ENCODE results near the gene FRK. TPM values are rescaled to one million over a fixed set of nuclear protein-coding genes. Genes with fewer than 3 reads are reported as not detected.

FRK gene
- polyA plus RNA-seq, 4 donors, result 2.9 to 11.2 (median 5.8) TPM

- Histone ChIP-seq H3K4me1 (ENCODE audit: control insufficient read depth in 3 of 3, insufficient read depth in 2 of 3, low read depth in 1 of 3, low read length in 2 of 3) (no peaks in the 10 kb centered on the region), H3K4me3 (ENCODE audit: low read depth in 1 of 3, low read length in 3 of 3) (no peak overlapping the region), H3K9me3 (ENCODE audit: control insufficient read depth in 2 of 2, insufficient read depth in 1 of 2, low read depth in 1 of 2, low read length in 1 of 2) (no peaks in the 10 kb centered on the region), H3K27me3 (ENCODE audit: control insufficient read depth in 3 of 3, insufficient read depth in 3 of 3, low read length in 3 of 3) (peaks cover 0 to 3% (median 0%) of the 10 kb centered on the region in 3 donors), H3K36me3 (ENCODE audit: control insufficient read depth in 3 of 3, insufficient read depth in 2 of 3, low read depth in 1 of 3, low read length in 3 of 3) (no peaks in the 10 kb centered on the region), H3K27ac (ENCODE audit: low read depth in 1 of 3, low read length in 2 of 3) (no peak overlapping the region)
- 75 to 86% (median 78%) methylated on average over 2 of the region's 2 CpGs for WGBS, 3 donors
- FAIRE-seq (no peak), DNase-seq (peak in 1 of 2 donors; percentile 6)
Measured at GRCh38 chr6:115902436-115902835, 158.3 kb downstream of the FRK start.

- no peak overlapping the region for H3K27ac ChIP-seq (ENCODE audit: low read depth in 1 of 3, low read length in 2 of 3)
- H3K9me3 ChIP-seq (ENCODE audit: control insufficient read depth in 2 of 2, insufficient read depth in 1 of 2, low read depth in 1 of 2, low read length in 1 of 2), result no peaks in the 10 kb centered on the region
- H3K27me3 ChIP-seq (ENCODE audit: control insufficient read depth in 3 of 3, insufficient read depth in 3 of 3, low read length in 3 of 3), result peaks cover 0 to 3% (median 0%) of the 10 kb centered on the region in 3 donors
- no peak for FAIRE-seq
- no peaks in the 10 kb centered on the region for H3K36me3 ChIP-seq (ENCODE audit: control insufficient read depth in 3 of 3, insufficient read depth in 2 of 3, low read depth in 1 of 3, low read length in 3 of 3)
- 55 to 75% (median 71%) methylated on average over 3 of the region's 3 CpGs for WGBS, 3 donors
- H3K4me3 ChIP-seq (ENCODE audit: low read depth in 1 of 3, low read length in 3 of 3), result no peak overlapping the region
- no peaks in the 10 kb centered on the region for H3K4me1 ChIP-seq (ENCODE audit: control insufficient read depth in 3 of 3, insufficient read depth in 2 of 3, low read depth in 1 of 3, low read length in 2 of 3)
- DNase-seq, result no peak
Measured at GRCh38 chr6:115901896-115902295, 158.8 kb downstream of the FRK start.

- Histone ChIP-seq H3K4me1 (ENCODE audit: control insufficient read depth in 3 of 3, insufficient read depth in 2 of 3, low read depth in 1 of 3, low read length in 2 of 3) (no peaks in the 10 kb centered on the region), H3K4me3 (ENCODE audit: low read depth in 1 of 3, low read length in 3 of 3) (no peak overlapping the region), H3K27me3 (ENCODE audit: control insufficient read depth in 3 of 3, insufficient read depth in 3 of 3, low read length in 3 of 3) (peaks cover 0 to 3% (median 0%) of the 10 kb centered on the region in 3 donors), H3K9me3 (ENCODE audit: control insufficient read depth in 2 of 2, insufficient read depth in 1 of 2, low read depth in 1 of 2, low read length in 1 of 2) (no peaks in the 10 kb centered on the region), H3K27ac (ENCODE audit: low read depth in 1 of 3, low read length in 2 of 3) (no peak overlapping the region), H3K36me3 (ENCODE audit: control insufficient read depth in 3 of 3, insufficient read depth in 2 of 3, low read depth in 1 of 3, low read length in 3 of 3) (no peaks in the 10 kb centered on the region)
- no peak for FAIRE-seq
- DNase-seq, result no peak
- WGBS, 3 donors, result 70 to 81% (median 76%) methylated on average over 4 of the region's 4 CpGs
Measured at GRCh38 chr6:115899730-115900282, 160.9 kb downstream of the FRK start.

GRCh38 chr6:115898246-115898645 is 162.4 kb downstream of the FRK start:
- Histone ChIP-seq H3K4me1 (ENCODE audit: control insufficient read depth in 3 of 3, insufficient read depth in 2 of 3, low read depth in 1 of 3, low read length in 2 of 3) (no peaks in the 10 kb centered on the region), H3K4me3 (ENCODE audit: low read depth in 1 of 3, low read length in 3 of 3) (no peak overlapping the region), H3K36me3 (ENCODE audit: control insufficient read depth in 3 of 3, insufficient read depth in 2 of 3, low read depth in 1 of 3, low read length in 3 of 3) (no peaks in the 10 kb centered on the region), H3K27me3 (ENCODE audit: control insufficient read depth in 3 of 3, insufficient read depth in 3 of 3, low read length in 3 of 3) (peaks cover 0 to 3% (median 0%) of the 10 kb centered on the region in 3 donors), H3K27ac (ENCODE audit: low read depth in 1 of 3, low read length in 2 of 3) (no peak overlapping the region), H3K9me3 (ENCODE audit: control insufficient read depth in 2 of 2, insufficient read depth in 1 of 2, low read depth in 1 of 2, low read length in 1 of 2) (no peaks in the 10 kb centered on the region)
- DNase-seq (no peak), FAIRE-seq (no peak)
- 15 to 50% (median 45%) methylated on average over 1 of the region's 1 CpG for WGBS, 3 donors

GRCh38 chr6:115896538-115897129 is 164.1 kb downstream of the FRK start:
- 56 to 69% (median 61%) methylated on average over 2 of the region's 2 CpGs for WGBS, 3 donors
- no peak overlapping the region for H3K4me3 ChIP-seq (ENCODE audit: low read depth in 1 of 3, low read length in 3 of 3)
- no peaks in the 10 kb centered on the region for H3K9me3 ChIP-seq (ENCODE audit: control insufficient read depth in 2 of 2, insufficient read depth in 1 of 2, low read depth in 1 of 2, low read length in 1 of 2)
- peak; percentile 32 to 45 for DNase-seq
- no peaks in the 10 kb centered on the region for H3K36me3 ChIP-seq (ENCODE audit: control insufficient read depth in 3 of 3, insufficient read depth in 2 of 3, low read depth in 1 of 3, low read length in 3 of 3)
- no peaks in the 10 kb centered on the region for H3K4me1 ChIP-seq (ENCODE audit: control insufficient read depth in 3 of 3, insufficient read depth in 2 of 3, low read depth in 1 of 3, low read length in 2 of 3)
- no peak overlapping the region for H3K27ac ChIP-seq (ENCODE audit: low read depth in 1 of 3, low read length in 2 of 3)
- H3K27me3 ChIP-seq (ENCODE audit: control insufficient read depth in 3 of 3, insufficient read depth in 3 of 3, low read length in 3 of 3), result no peaks in the 10 kb centered on the region
- FAIRE-seq, result no peak

- H3K9me3 ChIP-seq (ENCODE audit: control insufficient read depth in 2 of 2, insufficient read depth in 1 of 2, low read depth in 1 of 2, low read length in 1 of 2), result no peaks in the 10 kb centered on the region
- 54 to 76% (median 65%) methylated on average over 7 of the region's 7 CpGs for WGBS, 3 donors
- no peaks in the 10 kb centered on the region for H3K4me1 ChIP-seq (ENCODE audit: control insufficient read depth in 3 of 3, insufficient read depth in 2 of 3, low read depth in 1 of 3, low read length in 2 of 3)
- no peaks in the 10 kb centered on the region for H3K36me3 ChIP-seq (ENCODE audit: control insufficient read depth in 3 of 3, insufficient read depth in 2 of 3, low read depth in 1 of 3, low read length in 3 of 3)
- DNase-seq, result no peak
- H3K27ac ChIP-seq (ENCODE audit: low read depth in 1 of 3, low read length in 2 of 3), result no peak overlapping the region
- no peak for FAIRE-seq
- no peaks in the 10 kb centered on the region for H3K27me3 ChIP-seq (ENCODE audit: control insufficient read depth in 3 of 3, insufficient read depth in 3 of 3, low read length in 3 of 3)
- no peak overlapping the region for H3K4me3 ChIP-seq (ENCODE audit: low read depth in 1 of 3, low read length in 3 of 3)
Measured at GRCh38 chr6:115894426-115894992, 166.2 kb downstream of the FRK start.

GRCh38 chr6:115891750-115892149 is 168.9 kb downstream of the FRK start:
- no peak for DNase-seq
- Histone ChIP-seq H3K9me3 (ENCODE audit: control insufficient read depth in 2 of 2, insufficient read depth in 1 of 2, low read depth in 1 of 2, low read length in 1 of 2) (no peaks in the 10 kb centered on the region), H3K27ac (ENCODE audit: low read depth in 1 of 3, low read length in 2 of 3) (no peak overlapping the region), H3K4me1 (ENCODE audit: control insufficient read depth in 3 of 3, insufficient read depth in 2 of 3, low read depth in 1 of 3, low read length in 2 of 3) (no peaks in the 10 kb centered on the region), H3K36me3 (ENCODE audit: control insufficient read depth in 3 of 3, insufficient read depth in 2 of 3, low read depth in 1 of 3, low read length in 3 of 3) (no peaks in the 10 kb centered on the region), H3K4me3 (ENCODE audit: low read depth in 1 of 3, low read length in 3 of 3) (no peak overlapping the region), H3K27me3 (ENCODE audit: control insufficient read depth in 3 of 3, insufficient read depth in 3 of 3, low read length in 3 of 3) (no peaks in the 10 kb centered on the region)
- no peak for FAIRE-seq
- 46 to 63% (median 47%) methylated on average over 2 of the region's 2 CpGs for whole genome bisulfite sequencing, 3 donors

- Histone ChIP-seq H3K36me3 (ENCODE audit: control insufficient read depth in 3 of 3, insufficient read depth in 2 of 3, low read depth in 1 of 3, low read length in 3 of 3) (no peaks in the 10 kb centered on the region), H3K4me1 (ENCODE audit: control insufficient read depth in 3 of 3, insufficient read depth in 2 of 3, low read depth in 1 of 3, low read length in 2 of 3) (no peaks in the 10 kb centered on the region), H3K9me3 (ENCODE audit: control insufficient read depth in 2 of 2, insufficient read depth in 1 of 2, low read depth in 1 of 2, low read length in 1 of 2) (no peaks in the 10 kb centered on the region), H3K4me3 (ENCODE audit: low read depth in 1 of 3, low read length in 3 of 3) (no peak overlapping the region), H3K27me3 (ENCODE audit: control insufficient read depth in 3 of 3, insufficient read depth in 3 of 3, low read length in 3 of 3) (no peaks in the 10 kb centered on the region), H3K27ac (ENCODE audit: low read depth in 1 of 3, low read length in 2 of 3) (no peak overlapping the region)
- FAIRE-seq (no peak), DNase-seq (no peak)
Measured at GRCh38 chr6:115891111-115891669, 169.5 kb downstream of the FRK start.
